Measurements from ENCODE around the gene ZNF789.
A peak's percentile ranks its signal among the peaks of the same experiment; 100 is the strongest.
"Not testable (repeated sequence)": the region's sequence is repeated elsewhere in the genome, so short reads cannot be mapped to it uniquely, and the experiment has no call there.

Gene ZNF789

GRCh38 chr7:99459087-99459486 lies 13.6 kb upstream of the ZNF789 start:
- DNase-seq = peak; percentile 12

- no peak for DNase-seq
These were observed 12.0 kb upstream of the ZNF789 start for GRCh38 chr7:99460651-99461050.

- DNase-seq = no peak
These were observed 11.5 kb upstream of the ZNF789 start for GRCh38 chr7:99461221-99461620.

GRCh38 chr7:99465421-99465768 lies 7.3 kb upstream of the ZNF789 start:
- no peak for DNase-seq

- DNase-seq = no peak
These were observed 4.3 kb upstream of the ZNF789 start for GRCh38 chr7:99468336-99468918.

GRCh38 chr7:99469381-99470065 lies 3.2 kb upstream of the ZNF789 start:
- no peak for DNase-seq

- peak; percentile 16 for DNase-seq
These were observed 566 bp downstream of the ZNF789 start for GRCh38 chr7:99473315-99473596.

GRCh38 chr7:99476107-99476506 lies 3.4 kb downstream of the ZNF789 start:
- DNase-seq = no peak

GRCh38 chr7:99478464-99479440 lies 6.1 kb downstream of the ZNF789 start:
- DNase-seq = no peak

- no peak for DNase-seq
These were observed 12.4 kb downstream of the ZNF789 start for GRCh38 chr7:99485094-99485493.

GRCh38 chr7:99489235-99489634 lies 16.5 kb downstream of the ZNF789 start:
- no peak for DNase-seq

- DNase-seq = no peak
These were observed 18.2 kb downstream of the ZNF789 start for GRCh38 chr7:99490878-99491277.

- DNase-seq = no peak
These were observed 21.1 kb downstream of the ZNF789 start for GRCh38 chr7:99493823-99494222.

- no peak for DNase-seq
These were observed 25.3 kb downstream of the ZNF789 start for GRCh38 chr7:99497766-99498545.

GRCh38 chr7:99498546-99498944 lies 25.9 kb downstream of the ZNF789 start:
- DNase-seq = no peak

- no peak for DNase-seq
These were observed 26.7 kb downstream of the ZNF789 start for GRCh38 chr7:99499371-99499720.

GRCh38 chr7:99499721-99500636 lies 27.3 kb downstream of the ZNF789 start, which contains the start of gene ZNF394:
Gene ZNF394 (minus strand): TSS chr7:99500281. CDS start chr7:99500093, 188 bp downstream.
- DNase-seq = peak; percentile 84

GRCh38 chr7:99500637-99501009 lies 27.9 kb downstream of the ZNF789 start:
- no peak for DNase-seq

GRCh38 chr7:99501236-99501635 lies 28.5 kb downstream of the ZNF789 start:
- DNase-seq = not testable (repeated sequence)

GRCh38 chr7:99504281-99504602 lies 31.6 kb downstream of the ZNF789 start:
- DNase-seq = no peak

- DNase-seq = peak; percentile 97
These were observed 32.1 kb downstream of the ZNF789 start, which contains the start of gene ZKSCAN5 for GRCh38 chr7:99504603-99505323. Gene ZKSCAN5 (plus strand): TSS chr7:99504662. CDS start chr7:99506045, 1,383 bp downstream.

GRCh38 chr7:99505324-99505662 lies 32.6 kb downstream of the ZNF789 start:
- DNase-seq = no peak

All from NCI-H1694 treated with DMSO at 0.1 percent for 48 hours (cell line).